Breast epithelium (tissue), 3 donors: Measurements from ENCODE around the gene DEK.

Experiments
- CTCF ChIP-seq, 3 donors: fragments of 450-650 bp; IDR thresholded peaks; one replicate each; pipeline ENCODE4 v1.5.1; 2016 to 2017; ENCODE audit warnings: antibody characterized with exemption in 3 of 3, mild to moderate bottlenecking in 3 of 3, moderate library complexity in 3 of 3
- POLR2A ChIP-seq: fragments of 450-650 bp; IDR thresholded peaks from one replicate; pipeline ENCODE4 v1.6.1; 2016; ENCODE audit warnings: antibody characterized with exemption, mild to moderate bottlenecking, moderate library complexity
- POLR2AphosphoS5 ChIP-seq, 3 donors: sonication (generic); formaldehyde crosslinking; IDR thresholded peaks; one replicate each; pipeline ENCODE4 v1.6.1; 2017; ENCODE audit warnings: antibody characterized with exemption in 3 of 3

- no peak for TF ChIP-seq CTCF (IDR thresholded peaks at IDR 0.05)
- TF ChIP-seq POLR2A = no peak
- TF ChIP-seq POLR2AphosphoS5 (IDR thresholded peaks at IDR 0.05) = no peak
These were observed 48.9 kb downstream of the DEK start for GRCh38 chr6:18215436-18215835.
